H1 (cell line): ENCODE results near the gene KLRB1. TPM values are rescaled to one million over a fixed set of nuclear protein-coding genes. Genes with fewer than 3 reads are reported as not detected.

Experiments used
- SIN3A ChIP-seq, 2 experiments: IDR thresholded peaks in 1 of 2; conservative IDR thresholded peaks in 1 of 2; 2 replicates each; pipeline ENCODE4 v1.6.1; 2011 to 2012; ENCODE audit warnings: low read length in 2 of 2, improper control_type of control experiment in 1 of 2, low read depth in 1 of 2, mild to moderate bottlenecking in 1 of 2
- polyA plus RNA-seq, 7 experiments: library from polyadenylated mRNA; depleted of rRNA in 3 of 7; stranded (reverse) in 5 of 7; unstranded in 2 of 7; fragments of >200 nt in 5 of 7; fragments of 200-250 nt in 2 of 7; gene quantifications; 1 replicate in 5 of 7; 2 replicates in 1 of 7; 4 replicates in 1 of 7; pipeline versions ENCODE4 v1.2.1 to v1.2.3, GENCODE V29; 2011 to 2013; ENCODE audit warnings: missing spikeins in 2 of 7, mixed read lengths in 2 of 7
- total RNA-seq: library from RNA; stranded (reverse); fragmentation: NEBNext Ultra II Directional; extraction: Animal tissue kit (Norgen Biotek cat#: 25700); gene quantifications from 2 replicates; pipeline ENCODE4 v1.2.1, GENCODE V29; 2021

KLRB1 gene
- total and polyA plus RNA-seq, 2 of the 8 experiments (the other 6 are each of a cell fraction or from before 2014, with no cell fraction given), result not detected

- no peak for TF ChIP-seq SIN3A (conservative IDR thresholded peaks at IDR 0.05 in 1 of 2, IDR thresholded peaks at IDR 0.05 in 1 of 2; ENCODE audit: low read depth in 1 of 2, low read length in 2 of 2)
Measured at GRCh38 chr12:9625019-9625418, 17.3 kb upstream of the KLRB1 start (continued).
